NT2/D1 (cell line): Measurements from ENCODE around the gene KATNB1.
"Not testable (repeated sequence)": the region's sequence is repeated elsewhere in the genome, so short reads cannot be mapped to it uniquely, and the experiment has no call there.

ENCODE experiments used
- YY1 ChIP-seq: IDR thresholded peaks from 2 replicates; pipeline ENCODE4 v1.6.1; 2011; ENCODE audit not compliant: insufficient read length, insufficient read depth
- ZNF274 ChIP-seq: IDR thresholded peaks from 2 replicates; pipeline ENCODE4 v1.6.1; 2011; ENCODE audit warnings: mild to moderate bottlenecking, low read depth, low read length

DNA sequence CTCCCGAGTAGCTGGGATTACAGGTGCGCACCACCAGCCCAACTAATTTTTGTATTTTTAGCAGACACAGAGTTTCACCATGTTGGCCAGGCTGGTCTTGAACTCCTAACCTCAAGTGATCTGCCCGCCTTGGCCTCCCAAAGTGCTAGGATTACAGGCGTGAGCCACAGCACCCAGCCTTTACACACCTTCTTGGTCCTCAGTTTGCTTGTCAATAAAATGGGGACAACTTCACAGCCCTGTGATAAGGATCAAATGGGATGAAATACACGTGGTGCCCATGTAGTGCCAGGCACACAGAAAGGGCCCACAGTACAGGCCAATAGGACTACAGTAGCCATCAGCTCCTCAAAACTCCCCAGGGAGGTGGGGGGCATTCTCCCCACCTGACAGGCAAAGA is 60.4 kb downstream of the KATNB1 start:
- not testable (repeated sequence) for TF ChIP-seq YY1, ZNF274
